DMS153 treated with DMSO at 0.1 percent for 48 hours (cell line): Measurements from ENCODE around the gene NIPA2.
"Not testable (repeated sequence)": the region's sequence is repeated elsewhere in the genome, so short reads cannot be mapped to it uniquely, and the experiment has no call there.

Experiments used
- DNase-seq: peaks from one replicate; lab custom pipeline; 2025; ENCODE audit not compliant: unreplicated experiment; lab: John Stamatoyannopoulos, UW

NIPA2 gene

DNA sequence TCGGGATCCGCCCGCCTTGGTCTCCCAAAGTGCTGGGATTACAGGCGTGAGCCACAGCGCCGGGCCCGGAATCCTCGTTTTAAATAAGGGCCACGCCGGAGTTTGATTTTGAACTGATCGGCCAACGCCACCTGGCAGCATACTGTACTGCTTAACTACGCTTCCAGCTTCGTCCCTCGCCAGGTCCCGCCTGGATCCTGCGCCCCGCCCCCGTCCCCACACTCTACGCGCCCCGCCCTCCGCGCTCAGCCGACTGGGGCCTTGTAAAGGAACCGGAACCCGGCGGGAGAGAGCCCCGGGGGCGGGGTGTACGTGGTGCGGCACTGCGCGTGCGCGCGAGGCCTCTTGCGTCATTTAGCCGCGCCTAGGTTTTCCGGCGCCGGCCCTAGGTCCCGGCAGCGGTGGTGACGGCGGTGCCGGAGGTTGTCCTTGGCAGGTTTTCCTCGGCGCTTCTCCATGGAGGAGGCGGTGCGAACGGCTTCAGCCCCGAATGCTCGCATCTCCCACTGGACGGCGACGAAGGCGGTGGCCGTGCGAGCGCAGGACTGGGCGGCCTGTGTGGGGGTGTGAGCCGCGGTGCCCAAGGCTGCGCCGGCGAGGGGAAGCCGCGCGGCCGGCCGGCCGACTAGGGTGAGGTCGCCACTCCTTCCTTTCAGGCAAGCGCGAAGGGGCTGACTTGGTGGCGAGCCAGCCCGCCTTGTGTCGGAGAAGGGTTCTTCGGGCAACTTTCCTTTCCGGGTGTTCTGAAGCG, at the start of gene NIPA2:
Gene NIPA2, plus strand, starts transcription at position 375 of the 751 bp plus-strand sequence. CDS start 13,066 bp downstream, outside the sequence.
- DNase-seq, result peak; percentile 79

DNA sequence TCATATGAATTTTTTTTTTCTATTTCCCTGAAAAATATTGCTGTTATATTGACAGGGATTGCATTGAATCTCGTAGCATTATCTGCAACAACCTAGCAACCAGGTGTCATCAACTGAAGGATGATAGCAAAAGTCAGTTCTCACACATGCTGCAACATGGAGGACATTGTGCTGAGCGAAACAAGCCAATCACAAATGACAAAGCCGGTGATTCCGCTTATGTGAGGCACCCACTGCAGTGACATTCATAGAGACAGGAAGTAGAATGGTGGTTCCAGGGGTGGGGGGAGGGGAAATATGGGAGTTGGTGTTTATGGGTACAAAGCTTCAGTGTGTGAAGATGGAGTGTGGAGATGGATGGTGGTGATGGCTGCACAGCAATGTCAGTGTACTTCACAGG, 44.4 kb upstream of the NIPA2 start:
- no peak for DNase-seq

DNA sequence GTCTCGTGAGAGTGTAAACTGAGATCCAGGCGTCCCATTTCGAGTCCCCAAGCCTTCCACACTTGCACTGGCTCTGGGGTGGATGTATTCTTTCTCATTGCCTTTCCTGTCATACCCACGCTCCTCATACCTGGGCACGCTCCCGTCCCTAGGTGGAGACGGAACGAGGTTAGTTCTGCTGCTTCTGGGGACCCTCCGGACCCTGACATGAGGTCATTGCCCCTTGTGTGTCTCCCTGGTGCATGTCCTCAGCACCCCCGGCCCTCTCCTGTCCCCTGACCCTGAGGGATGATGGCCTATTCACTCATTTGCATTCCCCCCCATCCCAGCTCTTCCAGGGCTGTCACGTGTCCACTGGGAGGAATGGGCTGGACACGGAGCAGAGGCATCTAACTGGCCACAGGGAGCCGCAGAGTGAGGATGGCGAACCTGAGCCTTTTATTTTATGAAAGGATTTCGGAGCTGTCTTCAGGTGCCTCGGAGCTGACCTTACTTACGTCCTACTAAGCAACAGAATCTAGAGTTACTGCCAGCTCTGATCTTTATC, 43.8 kb upstream of the NIPA2 start:
- no peak for DNase-seq

DNA sequence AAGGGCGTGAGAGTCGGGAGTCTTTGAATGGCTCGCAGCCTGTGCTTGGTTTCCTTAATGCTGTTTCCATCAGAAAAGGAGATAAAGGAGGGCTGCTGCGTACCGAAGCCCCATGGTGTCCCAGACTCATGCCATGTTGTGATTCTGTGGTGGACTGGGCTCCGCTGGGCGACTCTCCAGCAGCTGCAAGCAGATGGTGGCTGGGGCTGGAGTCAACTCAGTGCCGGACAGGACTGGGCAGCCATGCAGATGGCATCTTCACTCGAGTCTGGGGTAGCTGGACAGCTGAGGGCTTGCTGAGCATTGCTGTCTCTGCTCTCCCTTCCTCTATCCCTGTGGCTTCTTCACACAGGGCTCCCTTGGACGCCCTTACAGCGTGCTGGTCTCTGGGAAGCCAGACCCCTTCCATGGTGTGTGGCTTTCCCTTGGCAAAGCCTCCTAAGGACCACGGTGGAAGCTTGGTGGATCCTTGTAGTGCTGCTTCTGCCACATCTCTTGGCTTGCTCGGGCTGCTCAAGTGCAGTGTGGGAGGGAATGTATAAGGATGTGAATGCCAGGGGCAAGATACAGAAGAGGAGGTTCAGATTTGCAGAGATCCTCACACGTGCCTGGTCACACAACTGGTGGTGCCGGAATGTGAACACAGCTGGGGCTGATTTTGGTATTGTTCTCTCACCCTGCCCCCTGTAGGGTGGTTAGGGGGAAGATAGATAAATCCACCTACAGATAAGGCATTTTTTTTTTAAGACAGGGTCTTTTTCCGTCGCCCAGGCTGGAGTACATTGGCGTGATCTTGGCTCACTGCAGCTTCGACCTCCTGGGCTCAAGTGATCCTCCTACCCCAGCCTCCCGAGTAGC, 43.0 kb upstream of the NIPA2 start:
- no peak for DNase-seq

DNA sequence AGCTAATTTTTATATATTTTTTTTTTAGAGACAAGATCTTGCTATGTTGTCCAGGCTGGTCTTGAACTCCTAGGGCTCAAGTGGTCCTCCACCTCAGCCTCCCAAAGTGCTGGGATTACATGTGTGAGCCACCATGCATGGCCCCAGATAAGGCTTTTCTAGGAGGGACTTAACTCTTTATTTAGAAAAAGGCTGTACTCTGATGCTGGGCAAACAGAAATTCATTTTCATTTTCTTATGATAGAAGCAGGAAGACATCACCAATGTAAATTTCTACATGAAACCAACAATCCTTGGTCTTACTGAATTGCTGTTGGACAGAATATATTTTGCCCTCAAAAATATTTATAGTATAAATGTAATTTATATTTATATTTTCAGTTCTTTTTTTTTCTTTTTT, 42.4 kb upstream of the NIPA2 start:
- DNase-seq, result no peak

DNA sequence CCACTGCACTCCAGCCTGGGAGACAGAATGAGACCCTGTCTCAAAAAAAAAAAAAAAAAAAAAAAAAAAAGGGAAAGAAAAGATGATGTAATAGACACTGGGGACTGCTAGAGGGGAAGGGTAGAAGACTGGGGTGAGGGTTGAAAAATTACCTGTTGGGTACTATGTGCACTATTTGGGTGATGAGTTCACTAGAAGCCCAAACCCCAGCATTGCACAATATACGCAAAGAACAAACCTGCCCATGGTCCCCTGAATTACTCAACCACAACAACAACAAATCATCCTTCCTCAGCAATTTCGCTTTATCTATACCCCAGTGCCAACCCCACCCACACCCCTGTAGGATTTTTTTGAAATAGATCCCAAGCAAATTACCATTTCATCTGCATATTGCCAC, 38.6 kb upstream of the NIPA2 start:
- DNase-seq, result no peak

DNA sequence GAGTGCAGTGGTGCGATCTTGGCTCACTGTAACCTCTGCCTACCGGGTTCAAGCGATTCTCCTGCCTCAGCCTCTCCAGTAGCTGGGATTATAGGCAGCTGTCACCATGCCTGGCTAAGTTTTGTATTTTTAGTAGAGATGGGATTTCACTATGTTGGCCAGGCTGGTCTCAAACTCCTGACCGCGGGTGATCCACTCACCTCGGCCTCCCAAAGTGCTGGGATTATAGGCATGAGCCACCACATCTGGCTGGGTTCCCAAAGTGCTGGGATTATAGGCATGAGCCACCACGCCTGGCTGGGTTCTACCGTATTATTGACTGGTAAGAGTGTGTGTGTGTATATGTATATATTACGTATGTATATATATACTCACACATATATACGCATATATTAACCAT, 35.5 kb upstream of the NIPA2 start:
- not testable (repeated sequence) for DNase-seq

DNA sequence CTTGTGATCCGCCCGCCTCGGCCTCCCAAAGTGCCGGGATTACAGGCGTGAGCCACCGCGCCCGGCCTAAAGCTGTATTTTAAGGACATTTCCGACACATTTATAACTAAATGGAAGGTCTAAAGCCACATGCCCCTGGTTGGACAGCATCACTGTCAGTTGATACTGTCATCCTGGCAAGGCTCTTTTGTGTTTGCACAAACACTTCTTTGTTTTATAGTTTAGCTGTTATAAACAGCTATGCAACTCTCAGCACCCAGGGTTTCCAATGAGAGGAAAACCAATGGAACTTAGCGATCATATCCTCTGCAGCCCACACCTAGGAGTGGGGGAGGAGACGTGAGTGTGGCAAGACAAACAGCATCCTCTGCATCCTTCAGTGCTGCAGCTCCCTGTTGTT, 32.3 kb upstream of the NIPA2 start:
- no peak for DNase-seq

DNA sequence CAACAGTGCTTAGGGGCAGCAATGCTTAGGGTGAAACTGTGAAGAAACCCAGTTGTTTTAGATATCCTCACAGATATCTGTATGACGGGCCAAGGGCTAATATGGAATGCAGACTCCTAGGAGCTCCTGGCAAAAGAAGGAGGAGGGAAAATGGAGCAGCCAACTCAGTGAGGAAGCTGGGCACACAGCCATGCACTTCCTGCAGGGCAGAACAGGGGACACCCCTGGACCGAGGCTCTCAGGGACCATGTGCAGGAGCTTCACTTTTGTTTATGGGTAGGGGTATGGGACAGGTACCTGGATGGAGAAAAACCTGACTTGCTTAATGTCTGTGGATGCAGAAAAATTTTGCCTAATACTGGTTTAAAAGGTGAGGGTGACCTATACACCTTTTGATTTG, 31.8 kb upstream of the NIPA2 start:
- no peak for DNase-seq

DNA sequence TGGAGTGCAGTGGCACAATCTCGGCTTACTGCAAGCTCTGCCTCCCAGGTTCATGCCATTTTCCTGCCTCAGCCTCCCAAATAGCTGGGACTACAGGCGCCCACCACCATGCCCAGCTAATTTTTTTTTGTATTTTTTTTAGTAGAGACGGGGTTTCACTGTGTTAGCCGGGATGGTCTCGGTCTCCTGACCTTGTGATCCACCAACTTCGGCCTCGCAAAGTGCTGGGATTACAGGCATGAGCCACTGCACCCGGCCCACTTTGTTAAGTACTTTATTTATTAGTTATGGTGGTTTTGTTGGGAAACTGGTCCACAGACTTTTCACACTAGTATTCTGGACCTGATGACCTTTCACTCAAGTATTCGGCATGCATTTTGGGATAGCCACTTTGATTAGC, 30.6 kb upstream of the NIPA2 start:
- DNase-seq, result not testable (repeated sequence)

DNA sequence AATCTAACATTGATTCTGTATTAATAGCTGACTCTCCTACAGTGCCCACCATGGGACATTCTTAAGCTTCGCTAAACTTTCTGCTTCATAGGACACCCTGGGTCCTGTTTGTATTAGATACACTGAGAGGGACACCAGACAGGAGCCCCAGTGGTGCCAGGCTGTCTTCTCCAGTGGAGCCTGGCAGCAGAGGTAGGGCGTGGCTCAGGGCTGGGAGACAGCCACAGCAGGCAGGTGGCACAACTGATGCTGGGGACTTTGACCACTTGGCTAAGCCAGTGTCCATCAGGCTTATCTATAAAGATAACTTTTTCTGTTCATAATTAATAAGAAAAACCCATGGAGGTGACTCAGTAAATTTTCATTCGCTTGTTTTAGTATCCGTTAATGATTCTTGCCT, 30.2 kb upstream of the NIPA2 start:
- DNase-seq, result no peak

DNA sequence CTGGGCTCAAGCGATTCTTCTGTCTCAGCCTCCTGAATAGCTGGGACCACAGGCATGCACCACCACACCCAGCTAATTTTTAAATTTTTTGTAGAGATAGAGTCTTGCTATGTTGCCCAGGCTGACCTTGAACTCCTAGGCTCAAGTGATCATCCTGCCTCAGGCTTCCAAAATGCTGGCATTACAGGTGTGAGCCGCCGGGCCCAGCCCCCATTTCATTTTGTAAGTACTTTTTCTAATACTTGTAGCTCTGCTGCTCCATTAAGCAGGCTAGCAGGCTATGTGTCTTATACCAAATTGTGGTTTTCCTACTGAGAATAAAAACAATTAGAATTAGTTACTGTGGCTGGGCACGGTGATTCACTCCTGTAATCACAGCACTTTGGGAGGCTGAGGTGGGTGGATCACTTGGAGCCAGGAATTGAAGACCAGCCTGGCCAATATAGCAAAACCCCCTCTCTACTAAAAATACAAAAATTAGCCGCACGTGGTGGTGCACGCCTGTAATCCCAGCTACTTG, 29.6 kb upstream of the NIPA2 start:
- no peak for DNase-seq

DNA sequence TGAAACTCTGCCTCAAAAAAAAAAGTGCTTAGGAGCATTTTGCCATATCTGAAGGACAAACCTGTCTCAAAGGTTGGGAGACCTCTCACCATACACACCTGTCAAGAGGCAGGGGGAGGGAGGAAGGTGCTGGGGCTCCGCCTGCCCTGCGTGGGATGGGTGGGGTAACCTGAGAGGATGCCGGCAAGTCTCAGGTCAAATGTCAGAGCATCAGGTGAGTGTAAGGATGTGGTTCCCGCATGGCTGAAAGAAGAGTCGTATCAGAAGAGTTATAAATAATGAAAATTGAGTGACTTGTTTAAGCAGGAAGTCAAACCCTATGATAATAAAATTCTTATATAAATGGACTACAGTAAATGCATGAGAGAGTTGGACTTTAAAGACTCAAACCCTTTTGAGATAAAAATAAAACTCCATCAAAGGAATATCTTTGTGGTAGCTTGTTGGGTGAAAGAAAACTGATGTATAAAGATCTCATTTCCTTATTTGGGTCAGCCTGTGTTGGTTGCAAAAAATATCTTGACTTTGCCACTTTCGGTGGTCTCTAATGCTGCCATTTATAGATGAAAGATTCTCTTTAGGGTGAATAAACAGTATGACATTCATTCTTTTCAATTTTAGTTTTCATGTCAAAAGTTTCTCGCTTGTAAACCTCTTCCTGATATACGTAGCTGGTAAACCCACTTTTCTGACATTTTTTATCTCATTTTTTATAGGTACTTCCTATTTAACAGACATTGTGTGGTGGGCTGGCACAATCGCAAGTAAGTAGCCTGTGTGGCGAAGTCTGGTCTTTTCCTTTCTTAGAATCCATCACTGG, 28.2 kb upstream of the NIPA2 start:
- DNase-seq, result no peak

DNA sequence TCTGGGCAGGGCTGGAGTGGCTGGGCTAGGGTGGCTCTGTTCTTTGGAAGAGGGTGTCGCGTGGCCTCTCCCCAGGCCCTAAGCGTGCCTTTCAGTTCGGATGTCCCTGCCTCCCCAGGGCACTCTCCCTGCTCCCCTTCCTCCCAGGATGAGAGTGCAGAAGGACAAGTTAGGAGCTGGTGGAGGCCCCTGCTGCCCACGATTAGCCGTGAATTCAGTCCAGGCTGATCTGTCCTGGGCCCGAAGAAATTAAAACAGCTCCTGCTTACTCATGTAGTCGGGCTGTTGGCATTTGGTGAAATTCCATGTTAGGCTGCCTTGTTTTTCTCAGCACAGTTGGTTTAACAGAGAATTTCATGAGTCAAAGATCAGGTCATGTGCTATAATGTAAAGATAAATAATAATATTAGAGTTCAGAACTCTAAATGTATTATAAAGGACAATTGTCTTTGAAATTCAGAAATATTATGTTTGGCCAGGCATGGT, 27.6 kb upstream of the NIPA2 start:
- DNase-seq, result no peak

DNA sequence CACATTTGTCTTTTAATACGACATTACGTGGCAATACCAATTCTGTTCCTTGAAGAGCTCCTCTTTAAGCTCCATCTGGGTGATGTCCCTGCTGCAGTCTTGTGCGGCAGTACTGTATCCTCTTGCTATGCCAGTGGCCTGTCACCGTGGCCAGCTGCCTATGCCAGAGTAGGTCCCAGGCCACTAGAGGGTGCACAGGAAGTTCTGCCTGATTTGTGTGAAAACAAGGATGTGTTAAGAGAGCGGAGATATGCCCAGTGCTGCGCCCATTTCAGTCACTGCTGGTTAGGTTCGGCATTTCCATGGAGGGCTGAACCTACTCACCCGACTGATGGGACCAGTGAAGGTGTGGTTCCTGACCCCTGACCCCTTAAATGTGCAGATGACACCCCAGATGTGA, 26.8 kb upstream of the NIPA2 start:
- DNase-seq, result no peak

DNA sequence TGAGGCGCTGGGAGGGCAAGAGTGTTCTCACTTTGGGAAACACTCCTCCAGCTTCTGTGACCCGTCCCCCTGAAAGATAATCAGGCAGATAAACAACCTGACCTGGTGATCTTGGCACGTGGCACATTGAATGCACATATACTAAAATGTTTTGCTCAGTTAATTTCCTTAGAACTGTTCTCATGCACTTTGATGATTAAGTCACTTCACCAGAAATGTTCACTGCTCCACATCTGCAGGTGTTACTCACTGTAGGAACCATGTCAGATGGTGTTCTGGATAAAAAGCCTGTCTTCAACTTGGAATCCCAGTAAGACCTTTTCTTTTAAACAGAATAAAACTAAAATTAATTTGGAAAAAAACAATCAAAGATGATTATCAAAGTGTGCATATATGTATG, 24.6 kb upstream of the NIPA2 start:
- DNase-seq, result no peak

DNA sequence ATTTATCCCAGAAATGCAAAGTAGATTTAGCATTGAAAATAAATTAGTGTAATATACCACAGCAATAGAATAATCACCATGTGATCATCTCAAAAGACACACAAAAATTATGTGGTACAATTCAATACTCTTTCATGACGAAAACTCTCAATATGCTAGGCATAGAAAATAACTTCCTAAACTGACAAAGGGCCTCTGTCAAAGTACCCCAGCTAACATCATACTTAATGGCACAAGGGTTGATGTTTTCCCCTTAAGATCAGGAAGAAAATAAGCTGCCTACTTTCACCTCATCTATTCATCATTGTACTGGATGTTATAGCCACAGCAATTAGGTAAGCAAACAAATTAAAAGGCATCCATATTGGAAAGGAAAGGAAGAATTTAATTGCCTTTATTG, 22.7 kb upstream of the NIPA2 start:
- DNase-seq, result no peak

DNA sequence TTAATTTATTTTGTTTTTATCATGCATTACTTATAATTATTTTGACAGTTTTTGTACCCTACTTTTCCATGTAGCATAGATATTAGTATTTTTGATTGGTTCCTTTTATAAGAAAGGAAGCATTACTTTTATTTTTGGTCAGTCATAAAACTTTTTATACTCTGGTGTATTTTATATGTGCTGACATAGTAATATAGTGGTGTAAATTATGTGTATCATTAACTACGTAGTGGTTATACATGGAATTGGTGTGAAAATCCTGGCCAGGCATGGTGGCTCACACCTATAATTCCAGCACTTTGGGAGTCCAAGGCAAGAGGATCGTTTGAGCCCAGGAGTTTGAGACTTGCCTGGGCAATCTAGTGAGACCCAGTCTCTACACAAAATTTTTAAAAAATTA, 18.8 kb upstream of the NIPA2 start:
- no peak for DNase-seq

DNA sequence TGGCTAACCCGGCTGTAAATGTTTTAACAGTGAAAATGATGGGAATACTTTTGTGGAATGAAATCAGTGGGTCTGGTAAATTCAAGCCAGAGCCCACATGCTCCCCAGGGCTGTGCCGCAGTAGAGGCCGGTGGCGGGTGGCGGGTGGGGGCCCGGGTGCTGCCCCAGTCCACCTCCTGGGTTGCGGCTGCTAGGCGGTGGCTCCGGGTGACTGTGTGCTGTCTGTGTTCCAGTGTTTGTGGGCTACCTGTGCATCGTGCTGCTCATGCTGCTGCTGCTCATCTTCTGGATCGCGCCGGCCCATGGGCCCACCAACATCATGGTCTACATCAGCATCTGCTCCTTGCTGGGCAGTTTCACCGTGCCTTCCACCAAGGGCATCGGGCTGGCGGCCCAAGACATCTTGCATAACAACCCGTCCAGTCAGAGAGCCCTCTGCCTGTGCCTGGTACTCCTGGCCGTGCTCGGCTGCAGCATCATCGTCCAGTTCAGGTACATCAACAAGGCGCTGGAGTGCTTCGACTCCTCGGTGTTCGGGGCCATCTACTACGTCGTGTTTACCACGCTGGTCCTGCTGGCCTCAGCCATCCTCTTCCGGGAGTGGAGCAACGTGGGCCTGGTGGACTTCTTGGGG, 14.9 kb upstream of the NIPA2 start:
- no peak for DNase-seq

DNA sequence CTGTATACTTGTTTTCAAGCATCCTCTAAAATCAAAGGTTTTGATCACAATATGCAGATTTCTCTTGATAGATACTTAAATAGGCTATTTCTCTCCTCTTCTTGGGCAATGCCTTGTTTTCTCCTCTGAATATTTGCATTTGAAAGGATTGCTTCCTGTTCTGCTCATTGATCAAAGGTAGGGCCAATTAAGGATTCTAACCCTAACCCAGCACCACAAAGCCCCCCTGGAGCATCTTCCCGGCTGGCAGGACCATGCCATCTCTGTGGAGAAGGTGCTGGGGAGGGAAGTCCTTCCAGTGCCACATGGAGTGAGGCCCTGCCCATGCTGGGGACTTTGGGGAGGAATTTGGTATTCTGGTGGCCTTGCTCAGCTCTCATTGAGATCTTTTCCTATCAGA, 11.3 kb upstream of the NIPA2 start:
- no peak for DNase-seq
